Skeletal muscle satellite cell (primary cell): ENCODE measurements around the gene MPDZ.

Source experiments
- H3K27me3 ChIP-seq: 2 replicates; pipeline ENCODE4 v1.7.0; 2013; ENCODE audit warnings: low read length; ENCODE audit not compliant: control insufficient read depth, insufficient read depth
- H3K36me3 ChIP-seq: 2 replicates; pipeline ENCODE4 v1.7.0; 2013; ENCODE audit warnings: mild to moderate bottlenecking, control low read depth, low read length; ENCODE audit not compliant: insufficient read depth
- H3K4me1 ChIP-seq: 2 replicates; pipeline ENCODE4 v1.7.0; 2013; ENCODE audit warnings: low read length; ENCODE audit not compliant: control insufficient read depth, insufficient read depth
- H3K4me2 ChIP-seq: 2 replicates; pipeline ENCODE4 v1.7.0; 2013; ENCODE audit warnings: mild to moderate bottlenecking, low read length
- H3K4me3 ChIP-seq: 2 replicates; pipeline ENCODE4 v1.7.0; 2013; ENCODE audit warnings: low read length
- H3K9ac ChIP-seq: 2 replicates; pipeline ENCODE4 v1.7.0; 2013; ENCODE audit warnings: mild to moderate bottlenecking, low read depth, low read length, moderate library complexity
- H3K9me3 ChIP-seq: replicated peaks from 2 replicates; pipeline ENCODE4 v1.7.0; 2013; ENCODE audit warnings: mild to moderate bottlenecking, control low read depth, low read length

Gene MPDZ

DNA sequence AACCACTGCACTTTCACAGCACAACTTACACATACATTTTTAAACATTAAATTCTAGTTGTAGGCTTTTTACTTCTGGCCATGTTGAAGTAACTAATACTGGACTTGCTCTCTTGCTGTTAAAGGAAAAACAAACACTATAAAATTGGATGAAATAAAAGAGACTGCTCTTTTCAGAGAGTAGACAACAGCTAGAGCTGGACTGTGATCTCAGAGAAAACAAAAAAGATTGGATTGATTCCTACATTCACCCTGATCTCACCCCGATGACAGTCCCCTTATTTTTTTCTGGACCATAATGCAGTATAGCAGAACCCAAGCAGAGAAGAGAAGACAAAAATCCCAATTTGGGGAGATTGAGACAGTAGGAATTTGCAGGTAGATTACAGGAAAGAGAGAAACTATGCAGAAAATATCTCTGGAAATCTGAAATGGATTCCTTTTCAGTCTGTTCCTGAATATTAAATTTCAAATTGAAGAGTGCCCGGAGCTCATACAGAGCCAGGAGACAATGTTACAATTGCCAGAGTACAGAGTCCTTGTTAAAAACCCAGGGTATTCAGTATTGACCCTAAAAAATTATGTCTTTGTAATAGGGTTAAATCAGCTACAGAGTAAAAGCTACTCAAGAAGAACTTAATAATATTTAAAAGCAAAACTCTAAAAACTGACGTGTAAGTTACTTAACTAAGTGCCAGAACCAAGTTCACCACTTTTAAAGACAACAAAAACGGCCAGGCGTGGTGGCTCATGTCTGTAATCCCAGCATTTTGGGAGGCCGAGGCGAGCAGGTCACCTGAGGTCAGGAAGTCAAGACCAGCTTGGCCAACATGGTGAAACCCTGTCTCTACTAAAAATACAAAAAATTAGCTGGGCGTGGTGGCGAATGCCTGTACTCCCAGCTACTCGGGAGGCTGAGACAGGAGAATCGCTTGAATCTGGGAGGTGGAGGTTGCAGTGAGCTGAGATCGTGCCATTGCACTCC lies 208.6 kb downstream of the MPDZ start:
- no peaks in the 10 kb centered on the region for H3K4me1 ChIP-seq
- H3K27me3 ChIP-seq, result no peaks in the 10 kb centered on the region
- no peak overlapping the region for H3K4me2 ChIP-seq
- H3K4me3 ChIP-seq, result no peak overlapping the region
- no peaks in the 10 kb centered on the region for H3K36me3 ChIP-seq
- no peaks in the 10 kb centered on the region for H3K9me3 ChIP-seq
- no peak overlapping the region for H3K9ac ChIP-seq

DNA sequence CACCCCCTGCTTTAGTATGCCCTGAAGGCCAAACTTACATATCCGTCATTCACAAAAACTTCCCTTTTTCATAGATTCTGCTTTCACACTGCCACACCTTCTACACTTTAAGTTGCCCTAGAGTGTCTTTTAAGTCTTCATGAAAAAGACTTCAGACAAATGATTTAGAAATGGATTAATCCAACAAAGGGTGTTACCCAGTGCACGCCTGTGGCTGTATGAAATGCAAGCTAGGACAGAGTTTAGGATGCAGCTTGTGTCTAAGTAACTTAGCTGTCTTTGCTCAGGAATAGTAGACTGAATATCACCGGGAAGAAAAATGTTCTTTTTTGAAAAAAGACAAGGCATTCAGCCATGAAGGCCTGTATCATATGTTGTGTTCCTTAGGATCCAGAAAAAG lies 210.0 kb downstream of the MPDZ start:
- no peaks in the 10 kb centered on the region for H3K9me3 ChIP-seq
- H3K9ac ChIP-seq, result no peak overlapping the region
- H3K4me1 ChIP-seq, result no peaks in the 10 kb centered on the region
- no peaks in the 10 kb centered on the region for H3K36me3 ChIP-seq
- no peak overlapping the region for H3K4me2 ChIP-seq
- no peaks in the 10 kb centered on the region for H3K27me3 ChIP-seq
- no peak overlapping the region for H3K4me3 ChIP-seq

DNA sequence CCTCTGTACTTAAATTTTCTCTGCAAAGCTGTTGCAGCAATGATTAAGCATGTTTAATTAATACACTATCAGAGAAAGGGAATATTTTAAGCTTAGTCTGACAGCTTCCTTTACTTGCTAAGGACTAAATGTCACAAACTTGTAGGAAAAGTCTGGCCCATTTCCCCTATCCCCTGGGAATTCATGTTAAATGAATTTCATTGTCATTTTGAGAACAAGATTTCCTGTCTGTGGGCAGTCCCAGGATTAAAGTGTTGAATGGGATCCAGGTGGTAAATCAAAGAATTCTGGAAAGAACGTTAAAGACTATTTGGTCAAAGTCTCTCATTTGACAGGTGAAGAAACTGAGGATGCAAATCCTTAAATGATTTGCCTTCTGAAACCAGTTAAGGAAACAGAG lies 214.8 kb downstream of the MPDZ start:
- Histone ChIP-seq H3K27me3 (peaks cover 8% of the 10 kb centered on the region), H3K4me1 (no peaks in the 10 kb centered on the region), H3K4me3 (no peak overlapping the region), H3K36me3 (no peaks in the 10 kb centered on the region), H3K4me2 (no peak overlapping the region), H3K9me3 (no peaks in the 10 kb centered on the region), H3K9ac (no peak overlapping the region)

DNA sequence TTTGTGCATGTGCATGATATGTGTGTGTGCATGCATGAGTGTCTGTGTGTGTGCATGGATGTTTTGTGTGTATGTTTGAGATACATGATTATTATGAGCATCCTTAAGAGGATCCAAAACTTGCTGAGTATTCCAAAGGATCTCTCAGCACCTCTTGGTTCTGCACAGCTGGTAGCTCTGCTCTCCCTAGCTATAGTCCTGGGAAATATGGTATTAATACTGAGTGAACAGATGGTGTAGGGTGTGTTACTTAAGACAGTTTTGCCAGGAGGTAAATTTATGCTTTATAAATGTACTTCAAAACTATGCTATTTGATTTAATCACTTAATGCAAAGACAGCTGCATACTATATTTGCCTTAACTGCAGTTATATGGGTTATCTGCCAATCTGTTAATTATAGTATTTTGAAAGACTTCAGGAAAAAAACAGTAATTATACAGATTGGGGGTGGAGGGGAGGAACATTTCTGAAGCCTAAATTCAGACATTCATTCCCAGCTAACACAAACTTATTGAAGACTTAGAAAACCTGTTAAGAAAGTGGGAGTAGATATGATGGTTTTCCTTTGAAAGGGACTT lies 215.5 kb downstream of the MPDZ start:
- Histone ChIP-seq H3K4me1 (no peaks in the 10 kb centered on the region), H3K9me3 (no peaks in the 10 kb centered on the region), H3K36me3 (no peaks in the 10 kb centered on the region), H3K4me3 (no peak overlapping the region), H3K9ac (no peak overlapping the region), H3K4me2 (no peak overlapping the region), H3K27me3 (peaks cover 8% of the 10 kb centered on the region)

DNA sequence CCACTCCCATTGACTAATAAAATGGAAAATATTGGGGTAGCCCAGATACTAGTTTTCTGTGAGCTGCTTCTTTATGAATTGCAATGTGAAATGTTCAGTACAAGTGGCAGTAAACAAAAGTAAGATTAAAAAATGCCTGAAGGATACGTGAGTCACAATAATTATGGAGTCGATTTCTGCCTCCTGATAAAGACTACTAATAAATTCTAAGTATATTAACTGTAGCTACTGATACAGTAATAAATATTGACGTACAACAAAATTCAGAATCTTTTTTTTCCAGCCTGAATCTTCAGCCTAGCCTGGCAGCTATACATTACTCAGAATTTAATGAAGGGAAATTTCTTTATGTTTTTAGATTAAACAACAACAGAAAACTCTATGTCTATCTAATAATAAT lies 218.1 kb downstream of the MPDZ start:
- Histone ChIP-seq H3K4me1 (no peaks in the 10 kb centered on the region), H3K36me3 (no peaks in the 10 kb centered on the region), H3K9ac (no peak overlapping the region), H3K27me3 (peaks cover 8% of the 10 kb centered on the region), H3K4me3 (no peak overlapping the region), H3K9me3 (no peaks in the 10 kb centered on the region), H3K4me2 (no peak overlapping the region)
